NCI-H1417 (cell line): ENCODE measurements around the gene SLC25A30.

Source experiments
- DNase-seq, 3 experiments: peaks; one replicate each; lab custom pipeline; 2025; lab: John Stamatoyannopoulos, UW

SLC25A30 gene

GRCh38 chr13:45417790-45418534 lies at the start of gene SLC25A30:
SLC25A30 (minus strand) TSS chr13:45418373; CDS start chr13:45411425, 6,948 bp downstream.
- peak; percentile 85 to 90 (median 89) for DNase-seq

- no peak for DNase-seq
Measured at GRCh38 chr13:45466359-45466758, 48.2 kb upstream of the SLC25A30 start.

- DNase-seq, result peak; percentile 87 to 97 (median 96)
Measured at GRCh38 chr13:45464687-45465453, 46.7 kb upstream of the SLC25A30 start, which contains the start of gene COG3. COG3 (plus strand) TSS chr13:45464939; CDS start chr13:45465037, 98 bp downstream.

- peak in 1 of 3 experiments; percentile 42 for DNase-seq
Measured at GRCh38 chr13:45464141-45464686, 46.0 kb upstream of the SLC25A30 start.

- DNase-seq, result no peak
Measured at GRCh38 chr13:45456196-45456972, 38.2 kb upstream of the SLC25A30 start.

- DNase-seq, result no peak
Measured at GRCh38 chr13:45454204-45454603, 36.0 kb upstream of the SLC25A30 start.

- DNase-seq, result no peak
Measured at GRCh38 chr13:45451282-45451681, 33.1 kb upstream of the SLC25A30 start.

GRCh38 chr13:45448965-45449559 lies 30.9 kb upstream of the SLC25A30 start:
- no peak for DNase-seq

- no peak for DNase-seq
Measured at GRCh38 chr13:45447050-45447661, 29.0 kb upstream of the SLC25A30 start.

GRCh38 chr13:45446181-45446580 lies 28.0 kb upstream of the SLC25A30 start:
- DNase-seq, result no peak

- no peak for DNase-seq
Measured at GRCh38 chr13:45445053-45445452, 26.9 kb upstream of the SLC25A30 start.

GRCh38 chr13:45441633-45442032 lies 23.5 kb upstream of the SLC25A30 start:
- no peak for DNase-seq

- no peak for DNase-seq
Measured at GRCh38 chr13:45439781-45440462, 21.7 kb upstream of the SLC25A30 start.

GRCh38 chr13:45439008-45439407 lies 20.8 kb upstream of the SLC25A30 start:
- no peak for DNase-seq

- no peak for DNase-seq
Measured at GRCh38 chr13:45437947-45438346, 19.8 kb upstream of the SLC25A30 start.

- DNase-seq, result no peak
Measured at GRCh38 chr13:45436953-45437352, 18.8 kb upstream of the SLC25A30 start.

- DNase-seq, result no peak
Measured at GRCh38 chr13:45436332-45436731, 18.2 kb upstream of the SLC25A30 start.

GRCh38 chr13:45434556-45435371 lies 16.6 kb upstream of the SLC25A30 start:
- DNase-seq, result no peak

- no peak for DNase-seq
Measured at GRCh38 chr13:45433381-45433790, 15.2 kb upstream of the SLC25A30 start.
